Neural cell (in vitro differentiated cells): ENCODE results near the gene APOL4. TPM values are rescaled to one million over a fixed set of nuclear protein-coding genes. Genes with fewer than 3 reads are reported as not detected.

Experiments
- H2AFZ ChIP-seq: fragments of 200-600, 300-800 bp; sonication (generic), shearing (Covaris generic); 2 replicates; pipeline ENCODE4 v1.6.0; 2014; ENCODE audit warnings: low read depth, mild to moderate bottlenecking, antibody characterized with exemption, low read length, moderate library complexity
- H3F3A ChIP-seq: fragments of 200-600 bp; shearing (Covaris generic); 2 replicates; pipeline ENCODE4 v1.6.1; 2016; ENCODE audit warnings: mild to moderate bottlenecking, moderate library complexity, mixed read lengths, antibody characterized with exemption, low read length; ENCODE audit not compliant: insufficient read depth, poor library complexity, severe bottlenecking
- H3K27ac ChIP-seq: fragments of 200-600, 300-800 bp; sonication (generic), shearing (Covaris generic); 2 replicates; pipeline ENCODE4 v1.5.1; 2014; ENCODE audit warnings: mild to moderate bottlenecking, low read length, moderate library complexity
- H3K27me3 ChIP-seq: fragments of 300-800, 200-600 bp; sonication (generic), shearing (Covaris generic); 2 replicates; pipeline ENCODE4 v1.6.0; 2014; ENCODE audit warnings: mild to moderate bottlenecking, low read depth, low read length, moderate library complexity; ENCODE audit not compliant: insufficient read depth
- H3K36me3 ChIP-seq: fragments of 300-800, 200-600 bp; sonication (generic), shearing (Covaris generic); 2 replicates; pipeline ENCODE4 v1.5.1; 2014; ENCODE audit warnings: mild to moderate bottlenecking, antibody characterized with exemption, low read length, moderate library complexity; ENCODE audit not compliant: insufficient read depth
- H3K4me2 ChIP-seq: fragments of 300-800, 200-600 bp; sonication (generic), shearing (Covaris generic); 2 replicates; pipeline ENCODE4 v1.6.0; 2014; ENCODE audit warnings: mild to moderate bottlenecking, low read length
- H3K4me3 ChIP-seq: fragments of 300-800, 200-600 bp; sonication (generic), shearing (Covaris generic); 2 replicates; pipeline ENCODE4 v1.5.1; 2014; ENCODE audit warnings: mild to moderate bottlenecking, low read length, moderate library complexity
- H3K79me2 ChIP-seq: fragments of 200-600 bp; shearing (Covaris generic); replicated peaks from 2 replicates; pipeline ENCODE4 v1.6.0; 2014; ENCODE audit warnings: mild to moderate bottlenecking, low read length, moderate library complexity; ENCODE audit not compliant: insufficient read depth
- H3K9ac ChIP-seq: fragments of 300-800, 200-600 bp; sonication (generic), shearing (Covaris generic); 2 replicates; pipeline ENCODE4 v1.6.1; 2016; ENCODE audit warnings: mild to moderate bottlenecking, low read length, mixed read lengths
- H3K9me2 ChIP-seq: fragments of 200-600 bp; shearing (Covaris generic); 2 replicates; pipeline ENCODE4 v1.6.1; 2016; ENCODE audit warnings: mild to moderate bottlenecking, low read length, mixed read lengths; ENCODE audit not compliant: insufficient read depth
- H3K9me3 ChIP-seq: fragments of 200-600, 300-800 bp; sonication (generic), shearing (Covaris generic); 2 replicates; pipeline ENCODE4 v1.6.1; 2016; ENCODE audit warnings: mild to moderate bottlenecking, mixed run types, low read length, moderate library complexity, mixed read lengths
- H4K20me1 ChIP-seq: fragments of 200-600 bp; shearing (Covaris generic); 2 replicates; pipeline ENCODE4 v1.6.1; 2016; ENCODE audit warnings: mild to moderate bottlenecking, mixed run types; ENCODE audit not compliant: insufficient read depth
- EP300 ChIP-seq: fragments of 450-650 bp; conservative IDR thresholded peaks from 2 replicates; pipeline ENCODE4 v1.6.1; 2014; ENCODE audit warnings: antibody characterized with exemption, mild to moderate bottlenecking, moderate library complexity; ENCODE audit not compliant: poor library complexity, severe bottlenecking
- EZH2 ChIP-seq: fragments of 200-600, 300-800 bp; shearing (Covaris generic), sonication (generic); IDR thresholded peaks from 2 replicates; pipeline ENCODE4 v1.6.1; 2014; ENCODE audit warnings: antibody characterized with exemption, low read length, borderline replicate concordance, mild to moderate bottlenecking; ENCODE audit not compliant: insufficient read depth, poor library complexity, severe bottlenecking
- MXI1 ChIP-seq: fragments of 450-650 bp; conservative IDR thresholded peaks from 2 replicates; pipeline ENCODE4 v1.6.1; 2014; ENCODE audit warnings: antibody characterized with exemption, mild to moderate bottlenecking; ENCODE audit not compliant: poor library complexity, severe bottlenecking
- POLR2AphosphoS5 ChIP-seq: IDR thresholded peaks from 2 replicates; pipeline ENCODE4 v1.6.1; 2012
- RAD21 ChIP-seq: fragments of 450-650 bp; conservative IDR thresholded peaks from 2 replicates; pipeline ENCODE4 v1.6.1; 2014; ENCODE audit warnings: antibody characterized with exemption, mild to moderate bottlenecking, moderate library complexity
- SMC3 ChIP-seq: fragments of 450-650 bp; conservative IDR thresholded peaks from 2 replicates; pipeline ENCODE4 v1.6.1; 2014; ENCODE audit warnings: antibody characterized with exemption, mild to moderate bottlenecking, moderate library complexity; ENCODE audit not compliant: poor library complexity
- TAF1 ChIP-seq: IDR thresholded peaks from 2 replicates; pipeline ENCODE4 v1.6.1; 2012; ENCODE audit warnings: low read depth
- polyA plus RNA-seq: library from polyadenylated mRNA; depleted of rRNA; stranded (reverse); fragments of >200 nt; gene quantifications from 2 replicates; pipeline ENCODE4 v1.2.3, GENCODE V29; 2014
- TF ChIP-seq, protein P1 (sequence below): fragments of 450-650 bp; IDR thresholded peaks from 2 replicates; pipeline ENCODE4 v1.5.1; 2014; ENCODE audit warnings: antibody characterized with exemption, mild to moderate bottlenecking, moderate library complexity; ENCODE audit not compliant: poor library complexity, severe bottlenecking
- TF ChIP-seq, protein P2 (sequence below): IDR thresholded peaks from 2 replicates; pipeline ENCODE4 v1.6.1; 2012; ENCODE audit warnings: borderline replicate concordance

The APOL4 gene
- polyA plus RNA-seq, 1 donor from 2014 or later: not detected

DNA sequence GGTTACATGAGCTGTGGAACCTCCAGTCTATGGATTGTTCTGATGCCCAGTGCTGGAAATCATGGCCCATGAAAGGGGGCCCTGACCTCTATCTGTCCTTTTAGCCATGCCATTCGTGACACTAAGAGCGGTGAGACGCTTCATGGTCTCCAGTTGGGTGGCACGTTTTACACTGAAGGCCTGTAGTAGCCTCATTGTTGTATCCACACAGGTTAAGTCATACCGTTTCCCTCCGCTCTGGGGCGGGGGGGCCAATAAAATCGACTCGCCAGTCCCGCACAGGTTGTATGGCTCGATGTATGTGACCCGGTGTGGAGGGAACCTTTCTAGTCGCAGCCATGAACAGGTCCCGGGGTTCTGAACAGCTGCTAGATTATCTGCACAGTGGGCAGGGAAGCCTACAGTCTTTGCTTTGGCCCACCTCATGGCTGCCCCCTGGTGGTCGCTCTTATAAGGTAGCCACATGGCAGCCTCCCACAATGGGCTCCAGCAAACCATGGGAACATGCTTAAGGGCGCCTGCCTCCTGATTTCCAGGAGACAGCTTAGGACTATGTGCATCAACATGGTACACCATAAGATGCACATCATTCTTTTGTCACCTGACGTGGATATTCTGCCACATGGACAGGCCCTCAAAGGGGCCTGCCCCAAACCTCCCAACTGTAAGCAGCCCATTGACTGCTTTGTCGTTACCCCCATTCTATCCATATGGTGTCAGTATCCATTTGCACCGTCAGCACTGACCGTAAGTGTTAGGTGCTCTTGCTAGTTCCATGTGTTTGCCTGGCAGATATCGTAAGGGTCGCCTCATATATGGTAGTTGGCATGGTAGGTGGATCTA lies 21.4 kb downstream of the APOL4 start:
- Histone ChIP-seq H3K79me2 (no peaks in the 10 kb centered on the region), H4K20me1 (no peaks in the 10 kb centered on the region), H3K9me2 (no peaks in the 10 kb centered on the region), H3K9ac (no peak overlapping the region), H3K4me3 (no peak overlapping the region), H3K36me3 (no peaks in the 10 kb centered on the region), H2AFZ (no peak overlapping the region), H3K9me3 (no peaks in the 10 kb centered on the region), H3K27ac (no peak overlapping the region), H3F3A (no peaks in the 10 kb centered on the region), H3K4me2 (no peak overlapping the region), H3K27me3 (no peaks in the 10 kb centered on the region)
- TF ChIP-seq TAF1 (no peak), POLR2AphosphoS5 (no peak), SMC3 (no peak), EZH2 (no peak)

DNA sequence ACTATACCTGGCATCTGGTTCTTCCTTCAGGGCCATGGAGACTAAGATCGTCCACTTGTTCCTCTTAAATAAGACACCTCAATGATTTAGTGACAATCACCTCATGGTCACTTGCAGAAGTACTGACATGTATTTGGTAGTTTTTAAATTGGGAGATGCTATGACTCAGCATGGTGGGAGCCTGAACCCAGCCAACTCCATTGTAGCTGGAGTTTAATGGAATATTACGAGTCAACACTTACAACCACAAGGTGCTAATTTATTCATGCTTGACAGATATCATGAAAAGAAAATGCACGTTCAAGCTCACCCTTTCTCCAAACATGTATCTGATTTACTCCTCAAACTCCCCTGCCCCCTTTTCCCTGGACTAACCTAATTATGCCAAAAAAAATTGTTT lies 24.4 kb downstream of the APOL4 start:
- TF ChIP-seq, protein P1, sequence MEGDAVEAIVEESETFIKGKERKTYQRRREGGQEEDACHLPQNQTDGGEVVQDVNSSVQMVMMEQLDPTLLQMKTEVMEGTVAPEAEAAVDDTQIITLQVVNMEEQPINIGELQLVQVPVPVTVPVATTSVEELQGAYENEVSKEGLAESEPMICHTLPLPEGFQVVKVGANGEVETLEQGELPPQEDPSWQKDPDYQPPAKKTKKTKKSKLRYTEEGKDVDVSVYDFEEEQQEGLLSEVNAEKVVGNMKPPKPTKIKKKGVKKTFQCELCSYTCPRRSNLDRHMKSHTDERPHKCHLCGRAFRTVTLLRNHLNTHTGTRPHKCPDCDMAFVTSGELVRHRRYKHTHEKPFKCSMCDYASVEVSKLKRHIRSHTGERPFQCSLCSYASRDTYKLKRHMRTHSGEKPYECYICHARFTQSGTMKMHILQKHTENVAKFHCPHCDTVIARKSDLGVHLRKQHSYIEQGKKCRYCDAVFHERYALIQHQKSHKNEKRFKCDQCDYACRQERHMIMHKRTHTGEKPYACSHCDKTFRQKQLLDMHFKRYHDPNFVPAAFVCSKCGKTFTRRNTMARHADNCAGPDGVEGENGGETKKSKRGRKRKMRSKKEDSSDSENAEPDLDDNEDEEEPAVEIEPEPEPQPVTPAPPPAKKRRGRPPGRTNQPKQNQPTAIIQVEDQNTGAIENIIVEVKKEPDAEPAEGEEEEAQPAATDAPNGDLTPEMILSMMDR: no peak
- TF ChIP-seq MXI1: no peak
- no peak for TF ChIP-seq EP300
- no peak for TF ChIP-seq POLR2AphosphoS5
- no peak for TF ChIP-seq EZH2
- no peak for TF ChIP-seq TAF1
- TF ChIP-seq, protein P2, sequence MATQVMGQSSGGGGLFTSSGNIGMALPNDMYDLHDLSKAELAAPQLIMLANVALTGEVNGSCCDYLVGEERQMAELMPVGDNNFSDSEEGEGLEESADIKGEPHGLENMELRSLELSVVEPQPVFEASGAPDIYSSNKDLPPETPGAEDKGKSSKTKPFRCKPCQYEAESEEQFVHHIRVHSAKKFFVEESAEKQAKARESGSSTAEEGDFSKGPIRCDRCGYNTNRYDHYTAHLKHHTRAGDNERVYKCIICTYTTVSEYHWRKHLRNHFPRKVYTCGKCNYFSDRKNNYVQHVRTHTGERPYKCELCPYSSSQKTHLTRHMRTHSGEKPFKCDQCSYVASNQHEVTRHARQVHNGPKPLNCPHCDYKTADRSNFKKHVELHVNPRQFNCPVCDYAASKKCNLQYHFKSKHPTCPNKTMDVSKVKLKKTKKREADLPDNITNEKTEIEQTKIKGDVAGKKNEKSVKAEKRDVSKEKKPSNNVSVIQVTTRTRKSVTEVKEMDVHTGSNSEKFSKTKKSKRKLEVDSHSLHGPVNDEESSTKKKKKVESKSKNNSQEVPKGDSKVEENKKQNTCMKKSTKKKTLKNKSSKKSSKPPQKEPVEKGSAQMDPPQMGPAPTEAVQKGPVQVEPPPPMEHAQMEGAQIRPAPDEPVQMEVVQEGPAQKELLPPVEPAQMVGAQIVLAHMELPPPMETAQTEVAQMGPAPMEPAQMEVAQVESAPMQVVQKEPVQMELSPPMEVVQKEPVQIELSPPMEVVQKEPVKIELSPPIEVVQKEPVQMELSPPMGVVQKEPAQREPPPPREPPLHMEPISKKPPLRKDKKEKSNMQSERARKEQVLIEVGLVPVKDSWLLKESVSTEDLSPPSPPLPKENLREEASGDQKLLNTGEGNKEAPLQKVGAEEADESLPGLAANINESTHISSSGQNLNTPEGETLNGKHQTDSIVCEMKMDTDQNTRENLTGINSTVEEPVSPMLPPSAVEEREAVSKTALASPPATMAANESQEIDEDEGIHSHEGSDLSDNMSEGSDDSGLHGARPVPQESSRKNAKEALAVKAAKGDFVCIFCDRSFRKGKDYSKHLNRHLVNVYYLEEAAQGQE: no peak
- TF ChIP-seq SMC3: no peak
- TF ChIP-seq RAD21: no peak
- H3K4me3 ChIP-seq: no peak overlapping the region
- no peaks in the 10 kb centered on the region for H3K36me3 ChIP-seq
- no peaks in the 10 kb centered on the region for H3K27me3 ChIP-seq
- H4K20me1 ChIP-seq: no peaks in the 10 kb centered on the region
- no peaks in the 10 kb centered on the region for H3F3A ChIP-seq
- H3K9ac ChIP-seq: no peak overlapping the region
- no peak overlapping the region for H2AFZ ChIP-seq
- H3K9me3 ChIP-seq: no peaks in the 10 kb centered on the region
- no peak overlapping the region for H3K27ac ChIP-seq
- H3K9me2 ChIP-seq: no peaks in the 10 kb centered on the region
- no peak overlapping the region for H3K4me2 ChIP-seq
- no peaks in the 10 kb centered on the region for H3K79me2 ChIP-seq
